ENCODE results near the gene PDE4B.
A peak's percentile ranks its signal among the peaks of the same experiment; 100 is the strongest.

Gene PDE4B

GRCh38 chr1:66303646-66304045 is 511.0 kb downstream of the PDE4B start:
- H2AFZ ChIP-seq (ENCODE audit: low read depth, low read length): no peak overlapping the region
- no peaks in the 10 kb centered on the region for H3K27me3 ChIP-seq (ENCODE audit: low read depth, low read length)
- no peak overlapping the region for H3K27ac ChIP-seq (ENCODE audit: low read length)
- H3K9me3 ChIP-seq (ENCODE audit: insufficient read depth, low read length): no peaks in the 10 kb centered on the region
- no peak for TF ChIP-seq CTCF (IDR thresholded peaks at IDR 0.05; ENCODE audit: low read depth, low read length)
- no peak for TF ChIP-seq EZH2phosphoT487 (IDR thresholded peaks at IDR 0.05; ENCODE audit: low read depth)
- no peaks in the 10 kb centered on the region for H4K20me1 ChIP-seq (ENCODE audit: insufficient read depth, low read length)
- H3K79me2 ChIP-seq (ENCODE audit: low read length): 0 out of 2 replicates have a peak, but pooled peaks cover under 1% of the 10 kb centered on the region
- H3K4me3 ChIP-seq (ENCODE audit: low read length): no peak overlapping the region
- no peaks in the 10 kb centered on the region for H3K36me3 ChIP-seq (replicated peaks; ENCODE audit: low read depth, low read length)
- peaks cover 44% of the 10 kb centered on the region for H3K4me1 ChIP-seq (ENCODE audit: low read length)
- H3K9ac ChIP-seq (ENCODE audit: low read length): no peak overlapping the region
- no peak overlapping the region for H3K4me2 ChIP-seq (ENCODE audit: low read length)

- no peaks in the 10 kb centered on the region for H3K36me3 ChIP-seq (replicated peaks; ENCODE audit: low read depth, low read length)
- no peaks in the 10 kb centered on the region for H3K79me2 ChIP-seq (ENCODE audit: low read length)
- TF ChIP-seq EZH2phosphoT487 (IDR thresholded peaks at IDR 0.05; ENCODE audit: low read depth) (no peak), CTCF (IDR thresholded peaks at IDR 0.05; ENCODE audit: low read depth, low read length) (no peak)
- peaks cover 39% of the 10 kb centered on the region for H3K4me1 ChIP-seq (ENCODE audit: low read length)
- H3K4me2 ChIP-seq (ENCODE audit: low read length): no peak overlapping the region
- no peaks in the 10 kb centered on the region for H3K27me3 ChIP-seq (ENCODE audit: low read depth, low read length)
- no peaks in the 10 kb centered on the region for H4K20me1 ChIP-seq (ENCODE audit: insufficient read depth, low read length)
- no peak overlapping the region for H3K4me3 ChIP-seq (ENCODE audit: low read length)
- no peak overlapping the region for H3K27ac ChIP-seq (ENCODE audit: low read length)
- H3K9ac ChIP-seq (ENCODE audit: low read length): no peak overlapping the region
- H3K9me3 ChIP-seq (ENCODE audit: insufficient read depth, low read length): no peaks in the 10 kb centered on the region
- no peak overlapping the region for H2AFZ ChIP-seq (ENCODE audit: low read depth, low read length)
Observed at GRCh38 chr1:66304128-66304527, 511.4 kb downstream of the PDE4B start.

GRCh38 chr1:66305927-66306326 is 513.2 kb downstream of the PDE4B start:
- H3K9ac ChIP-seq (ENCODE audit: low read length): no peak overlapping the region
- no peak for TF ChIP-seq EZH2phosphoT487 (IDR thresholded peaks at IDR 0.05; ENCODE audit: low read depth)
- TF ChIP-seq CTCF (IDR thresholded peaks at IDR 0.05; ENCODE audit: low read depth, low read length): no peak
- H4K20me1 ChIP-seq (ENCODE audit: insufficient read depth, low read length): no peaks in the 10 kb centered on the region
- H3K79me2 ChIP-seq (ENCODE audit: low read length): no peaks in the 10 kb centered on the region
- H3K36me3 ChIP-seq (replicated peaks; ENCODE audit: low read depth, low read length): no peaks in the 10 kb centered on the region
- peak overlapping the region; percentile 11; the same call in 1 of the 2 replicates for H3K4me2 ChIP-seq (ENCODE audit: low read length)
- no peak overlapping the region for H3K27ac ChIP-seq (ENCODE audit: low read length)
- no peak overlapping the region for H2AFZ ChIP-seq (ENCODE audit: low read depth, low read length)
- no peak overlapping the region for H3K4me3 ChIP-seq (ENCODE audit: low read length)
- no peaks in the 10 kb centered on the region for H3K9me3 ChIP-seq (ENCODE audit: insufficient read depth, low read length)
- no peaks in the 10 kb centered on the region for H3K27me3 ChIP-seq (ENCODE audit: low read depth, low read length)
- peaks cover 29% of the 10 kb centered on the region for H3K4me1 ChIP-seq (ENCODE audit: low read length)

- H3K9ac ChIP-seq (ENCODE audit: low read length): no peak overlapping the region
- H3K9me3 ChIP-seq (ENCODE audit: insufficient read depth, low read length): no peaks in the 10 kb centered on the region
- no peak overlapping the region for H3K4me2 ChIP-seq (ENCODE audit: low read length)
- H3K4me1 ChIP-seq (ENCODE audit: low read length): peaks cover 15% of the 10 kb centered on the region
- no peak overlapping the region for H3K4me3 ChIP-seq (ENCODE audit: low read length)
- H3K36me3 ChIP-seq (replicated peaks; ENCODE audit: low read depth, low read length): no peaks in the 10 kb centered on the region
- no peaks in the 10 kb centered on the region for H3K79me2 ChIP-seq (ENCODE audit: low read length)
- H2AFZ ChIP-seq (ENCODE audit: low read depth, low read length): no peak overlapping the region
- no peaks in the 10 kb centered on the region for H3K27me3 ChIP-seq (ENCODE audit: low read depth, low read length)
- TF ChIP-seq EZH2phosphoT487 (IDR thresholded peaks at IDR 0.05; ENCODE audit: low read depth): no peak
- no peak for TF ChIP-seq CTCF (IDR thresholded peaks at IDR 0.05; ENCODE audit: low read depth, low read length)
- no peaks in the 10 kb centered on the region for H4K20me1 ChIP-seq (ENCODE audit: insufficient read depth, low read length)
- H3K27ac ChIP-seq (ENCODE audit: low read length): no peak overlapping the region
Observed at GRCh38 chr1:66309006-66309741, 516.5 kb downstream of the PDE4B start.
